Activated T-cell treated with anti-CD3 and anti-CD28 coated beads, Interleukin-2, amount 50 U/mL, for 4 hours (primary cell): Measurements from ENCODE around the gene TRIM46. TPM values are rescaled to one million over a fixed set of nuclear protein-coding genes. Genes with fewer than 3 reads are reported as not detected.
"Not testable (repeated sequence)": the region's sequence is repeated elsewhere in the genome, so short reads cannot be mapped to it uniquely, and the experiment has no call there.

Source experiments
- ATAC-seq, 2 donors: fragments of 200-7000 bp; cut with Tn5 transposase; one replicate each; pipeline ENCODE4 v1.10.0; 2021
- DNase-seq: peaks from one replicate; pipeline ENCODE4 v3.0.0-alpha.2; 2020
- H3K27me3 Mint-ChIP-seq: one replicate; pipeline ENCODE4 v1.8.0; 2021; ENCODE audit warnings: low read depth, mixed read lengths
- H3K36me3 Mint-ChIP-seq: one replicate; pipeline ENCODE4 v1.8.0; 2022; ENCODE audit warnings: mixed read lengths; ENCODE audit not compliant: insufficient read depth
- H3K4me1 Mint-ChIP-seq: one replicate; pipeline ENCODE4 v1.8.0; 2021; ENCODE audit warnings: low read depth, mixed read lengths
- H3K4me3 Mint-ChIP-seq: one replicate; pipeline ENCODE4 v1.8.0; 2021; ENCODE audit warnings: mild to moderate bottlenecking, moderate library complexity, mixed read lengths
- H3K9me3 Mint-ChIP-seq: one replicate; pipeline ENCODE4 v1.8.0; 2021; ENCODE audit warnings: mixed read lengths
- total RNA-seq, 3 donors: library from RNA; stranded (reverse); gene quantifications; one replicate each; pipeline ENCODE4 v1.2.1, GENCODE V29; 2021

Gene TRIM46
- total RNA-seq, 3 donors from 2014 or later: 3.5 to 4.4 (median 3.5) TPM

- ATAC-seq: no peak
- Mint-ChIP-seq H3K36me3 (no peaks in the 10 kb centered on the region), H3K27me3 (peaks cover 10% of the 10 kb centered on the region), H3K9me3 (no peaks in the 10 kb centered on the region), H3K4me3 (no peak overlapping the region), H3K4me1 (peaks cover 49% of the 10 kb centered on the region)
- DNase-seq: no peak
Observed at GRCh38 chr1:155131856-155132255, 41.8 kb upstream of the TRIM46 start.

GRCh38 chr1:155133799-155134281 is 39.8 kb upstream of the TRIM46 start:
- DNase-seq (no peak), ATAC-seq (no peak)
- H3K4me1 Mint-ChIP-seq: peaks cover 54% of the 10 kb centered on the region
- H3K27me3 Mint-ChIP-seq: peaks cover under 1% of the 10 kb centered on the region
- H3K9me3 Mint-ChIP-seq: no peaks in the 10 kb centered on the region
- H3K4me3 Mint-ChIP-seq: no peak overlapping the region
- H3K36me3 Mint-ChIP-seq: peaks cover 7% of the 10 kb centered on the region

- ATAC-seq (no peak), DNase-seq (no peak)
- Mint-ChIP-seq H3K4me1 (peaks cover 51% of the 10 kb centered on the region), H3K9me3 (no peaks in the 10 kb centered on the region), H3K36me3 (peaks cover 8% of the 10 kb centered on the region), H3K27me3 (no peaks in the 10 kb centered on the region), H3K4me3 (peak overlapping the region; percentile 98)
Observed at GRCh38 chr1:155134322-155134721, 39.3 kb upstream of the TRIM46 start.

DNA sequence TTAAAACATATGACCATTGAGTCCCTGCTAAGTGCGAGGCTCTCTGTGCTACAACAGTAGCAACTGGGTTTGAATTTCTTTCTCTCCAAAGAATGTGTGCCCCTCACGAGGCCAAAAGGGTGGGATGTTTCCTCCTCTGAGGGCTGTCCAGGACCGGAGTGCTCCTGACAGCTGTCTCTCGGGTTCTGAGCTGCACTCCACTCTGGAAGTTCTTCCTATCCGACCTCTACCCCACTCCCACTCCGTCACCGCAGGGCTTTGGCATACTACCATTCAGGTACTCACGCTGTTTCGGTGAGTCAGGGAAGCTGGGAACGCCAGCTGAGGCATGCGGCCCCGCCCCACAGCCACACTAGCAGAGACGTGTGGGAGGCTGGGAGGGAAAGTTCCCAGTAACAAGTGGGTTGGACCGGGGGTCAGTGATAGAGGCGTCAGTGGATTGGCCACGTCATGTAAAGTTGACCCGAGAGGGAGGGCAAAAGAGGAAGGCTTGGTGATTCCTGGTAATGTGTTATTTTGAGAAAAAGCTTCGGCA is 38.7 kb upstream of the TRIM46 start:
- H3K9me3 Mint-ChIP-seq: no peaks in the 10 kb centered on the region
- peaks cover 8% of the 10 kb centered on the region for H3K36me3 Mint-ChIP-seq
- H3K4me1 Mint-ChIP-seq: peaks cover 47% of the 10 kb centered on the region
- H3K27me3 Mint-ChIP-seq: no peaks in the 10 kb centered on the region
- ATAC-seq (peak; percentile 42 to 48), DNase-seq (peak; percentile 72)
- peak overlapping the region; percentile 98 for H3K4me3 Mint-ChIP-seq

DNA sequence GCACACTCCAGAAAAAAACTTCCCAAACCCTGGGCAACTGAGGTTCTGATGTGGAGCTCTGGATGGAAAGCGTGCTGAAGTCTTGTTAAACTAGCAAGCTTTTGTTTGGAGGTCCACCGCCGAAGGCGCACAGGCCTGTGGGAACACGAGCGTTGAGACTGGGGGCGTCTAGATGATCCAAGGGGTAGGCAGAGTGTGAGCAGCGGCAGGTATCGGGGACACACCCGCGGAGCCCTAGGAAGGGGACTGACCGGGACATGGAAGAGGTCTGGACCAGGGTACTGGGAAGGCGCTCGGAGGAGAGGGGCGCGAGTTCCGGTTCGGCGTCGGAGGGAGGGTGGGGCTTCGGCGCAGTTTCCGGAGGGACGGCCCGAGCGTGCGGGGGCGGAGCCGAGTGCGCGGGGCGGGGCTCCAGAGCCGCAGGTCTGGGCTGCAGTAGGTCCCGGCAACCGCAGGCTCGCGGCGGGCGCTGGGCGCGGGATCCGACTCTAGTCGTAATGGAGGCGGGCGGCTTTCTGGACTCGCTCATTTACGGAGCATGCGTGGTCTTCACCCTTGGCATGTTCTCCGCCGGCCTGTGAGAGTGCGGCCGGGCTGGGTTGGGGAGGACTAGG is 38.1 kb upstream of the TRIM46 start, which contains the start of gene SLC50A1:
Gene SLC50A1 (plus strand): TSS at position 438 of the 614 bp plus-strand sequence. CDS start 60 bp downstream, at position 498.
- Mint-ChIP-seq H3K4me1 (peaks cover 45% of the 10 kb centered on the region), H3K4me3 (peak within 1 kb of the TSS; percentile 98)
- ATAC-seq: peak; percentile 84 to 85

DNA sequence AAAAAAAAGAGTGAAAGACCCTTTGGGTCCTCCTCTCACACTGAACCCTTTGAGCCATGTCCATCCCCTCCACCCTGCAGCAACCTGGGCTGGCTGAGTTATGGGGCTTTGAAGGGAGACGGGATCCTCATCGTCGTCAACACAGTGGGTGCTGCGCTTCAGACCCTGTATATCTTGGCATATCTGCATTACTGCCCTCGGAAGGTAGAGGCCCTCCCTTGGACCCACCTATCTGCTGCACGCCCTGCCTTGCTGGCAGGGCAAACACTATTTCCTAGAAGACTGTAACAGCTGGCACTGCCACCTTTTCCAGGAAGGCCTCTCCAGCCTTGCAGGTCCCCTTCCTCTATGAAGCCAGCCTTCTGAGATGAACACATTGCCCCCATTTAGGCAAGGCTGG is 36.9 kb upstream of the TRIM46 start:
- Mint-ChIP-seq H3K4me1 (peaks cover 43% of the 10 kb centered on the region), H3K36me3 (peaks cover 8% of the 10 kb centered on the region), H3K27me3 (no peaks in the 10 kb centered on the region), H3K4me3 (peak overlapping the region; percentile 98), H3K9me3 (no peaks in the 10 kb centered on the region)
- ATAC-seq (no peak), DNase-seq (no peak)

More for the DNA sequence above, 38.1 kb upstream of the TRIM46 start, which contains the start of gene SLC50A1:
- Mint-ChIP-seq H3K27me3 (no peaks in the 10 kb centered on the region), H3K9me3 (no peaks in the 10 kb centered on the region), H3K36me3 (peaks cover 8% of the 10 kb centered on the region)
- DNase-seq: peak; percentile 88

- peak overlapping the region; percentile 98 for H3K4me3 Mint-ChIP-seq
- H3K36me3 Mint-ChIP-seq: peaks cover 8% of the 10 kb centered on the region
- DNase-seq (no peak), ATAC-seq (no peak)
- H3K4me1 Mint-ChIP-seq: peaks cover 43% of the 10 kb centered on the region
- no peaks in the 10 kb centered on the region for H3K9me3 Mint-ChIP-seq
- no peaks in the 10 kb centered on the region for H3K27me3 Mint-ChIP-seq
Observed at GRCh38 chr1:155137154-155137949, 36.3 kb upstream of the TRIM46 start.

DNA sequence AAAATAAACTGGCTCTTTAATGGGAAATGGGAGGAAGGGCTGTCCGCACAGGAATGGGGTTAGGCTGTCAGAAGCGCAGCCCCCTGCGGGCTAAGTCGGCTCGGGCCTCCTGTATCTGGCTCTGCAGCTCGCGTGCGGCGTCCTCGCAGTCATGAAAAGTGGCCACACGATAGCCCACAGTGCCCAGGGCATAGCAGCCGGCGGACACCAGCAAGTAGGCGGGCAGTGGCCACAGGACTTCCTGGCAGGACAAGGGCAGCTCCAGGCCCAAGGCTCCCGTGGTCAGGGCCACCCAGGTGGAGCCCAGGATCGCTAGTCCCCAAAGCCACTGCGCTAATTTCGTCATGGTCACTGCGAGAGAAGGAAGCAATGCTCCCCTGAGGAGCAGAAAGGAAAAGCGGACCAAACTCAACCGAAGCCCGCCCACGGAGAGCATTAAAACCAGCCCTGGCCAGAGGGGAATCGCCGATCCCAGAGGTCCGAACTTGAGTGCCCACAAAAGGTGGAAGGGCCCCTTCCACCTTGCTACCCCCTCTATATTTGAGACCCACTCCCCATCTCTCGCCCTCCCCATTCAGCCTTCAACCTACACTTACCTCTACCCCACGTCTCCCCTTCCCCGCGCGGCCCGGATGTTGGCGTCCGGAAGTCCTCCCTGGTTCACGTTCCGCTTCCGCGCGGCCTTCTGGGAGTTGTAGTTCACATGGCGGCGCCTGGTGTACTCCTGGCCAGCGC is 33.6 kb upstream of the TRIM46 start, which contains the start of gene DPM3:
Gene DPM3 (minus strand): TSS at position 637 of the 735 bp plus-strand sequence. CDS start 291 bp downstream, at position 346.
- peak; percentile 83 for DNase-seq
- H3K4me1 Mint-ChIP-seq: peaks cover 37% of the 10 kb centered on the region
- H3K27me3 Mint-ChIP-seq: no peaks in the 10 kb centered on the region
- ATAC-seq: peak; percentile 78 to 79
- peaks cover 8% of the 10 kb centered on the region for H3K36me3 Mint-ChIP-seq
- peak within 1 kb of the TSS; percentile 98 for H3K4me3 Mint-ChIP-seq
- H3K9me3 Mint-ChIP-seq: no peaks in the 10 kb centered on the region

DNA sequence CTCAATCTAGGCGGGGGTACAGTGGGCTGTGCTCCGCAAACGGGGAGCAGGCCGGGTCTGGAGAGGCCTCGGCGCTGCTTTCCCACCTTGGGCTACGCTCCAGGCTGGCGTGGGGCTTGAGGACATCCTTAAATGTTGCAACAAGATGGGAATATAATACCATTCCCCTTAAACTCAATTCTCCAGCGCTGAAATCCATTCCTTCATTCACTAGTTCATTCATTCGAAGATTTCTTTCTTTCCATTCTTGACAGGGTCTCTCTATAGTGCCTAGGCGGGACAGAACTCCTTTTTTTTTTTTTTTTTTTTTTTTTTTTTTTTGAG is 33.1 kb upstream of the TRIM46 start:
- H3K27me3 Mint-ChIP-seq: peaks cover 2% of the 10 kb centered on the region
- peak overlapping the region; percentile 98 for H3K4me3 Mint-ChIP-seq
- DNase-seq (no peak), ATAC-seq (no peak)
- H3K4me1 Mint-ChIP-seq: peaks cover 32% of the 10 kb centered on the region
- H3K36me3 Mint-ChIP-seq: peaks cover 8% of the 10 kb centered on the region
- H3K9me3 Mint-ChIP-seq: no peaks in the 10 kb centered on the region

- Mint-ChIP-seq H3K27me3 (peaks cover 8% of the 10 kb centered on the region), H3K4me3 (no peak overlapping the region), H3K4me1 (peaks cover 29% of the 10 kb centered on the region), H3K36me3 (peaks cover 8% of the 10 kb centered on the region), H3K9me3 (no peaks in the 10 kb centered on the region)
- ATAC-seq (no peak), DNase-seq (no peak)
Observed at GRCh38 chr1:155141749-155142148, 31.9 kb upstream of the TRIM46 start.

DNA sequence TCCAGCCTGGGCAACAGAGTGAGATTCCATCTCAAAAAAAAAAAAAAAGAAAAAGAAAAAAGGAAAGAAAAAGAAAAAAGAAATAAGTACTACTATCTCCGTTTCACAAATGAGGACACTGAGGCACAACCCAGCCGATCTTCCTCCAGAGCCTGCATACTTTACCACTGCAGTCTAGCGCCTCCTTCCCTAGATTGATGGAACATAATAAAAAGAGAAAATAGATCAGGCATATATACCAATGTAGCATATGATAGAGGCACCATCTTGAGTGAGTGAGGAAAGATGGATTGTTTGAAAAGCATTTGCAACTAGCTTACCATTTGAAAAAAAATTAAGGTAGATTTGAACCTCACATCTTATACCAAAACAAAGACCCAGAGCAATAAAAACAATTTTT is 28.2 kb upstream of the TRIM46 start:
- Mint-ChIP-seq H3K27me3 (peaks cover 16% of the 10 kb centered on the region), H3K9me3 (no peaks in the 10 kb centered on the region), H3K36me3 (no peaks in the 10 kb centered on the region), H3K4me3 (no peak overlapping the region), H3K4me1 (peaks cover 11% of the 10 kb centered on the region)
- DNase-seq (no peak), ATAC-seq (no peak)

DNA sequence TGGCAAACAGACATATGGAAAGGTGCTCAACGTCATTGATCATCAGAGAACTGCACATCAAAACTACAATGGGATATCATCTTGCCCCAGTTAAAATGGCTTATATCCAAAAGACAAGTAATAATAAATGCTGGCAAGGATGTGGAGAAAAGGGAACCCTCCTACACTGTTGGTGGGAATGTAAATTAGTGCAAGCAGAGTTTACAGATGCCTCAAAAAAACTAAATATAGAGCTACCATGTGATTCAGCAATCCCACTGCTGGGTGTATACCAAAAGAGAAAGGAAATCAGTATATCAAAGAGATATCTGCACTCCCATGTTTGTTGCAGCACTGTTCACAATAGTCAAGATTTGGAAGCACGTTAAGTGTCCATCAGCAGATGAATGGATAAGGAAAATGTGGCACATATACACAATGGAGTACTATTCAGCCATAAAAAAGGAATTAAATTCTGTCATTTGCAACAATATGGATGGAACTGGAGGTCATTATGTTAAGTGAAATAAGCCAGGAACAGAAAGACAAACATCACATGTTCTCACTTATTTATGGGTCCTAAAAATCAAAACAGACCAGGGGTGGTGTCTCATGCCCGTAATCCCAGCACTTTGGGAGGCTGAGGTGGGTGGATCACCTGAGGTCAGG is 17.5 kb upstream of the TRIM46 start:
- not testable (repeated sequence) for H3K27me3 Mint-ChIP-seq, H3K9me3 Mint-ChIP-seq, ATAC-seq, H3K4me1 Mint-ChIP-seq, H3K4me3 Mint-ChIP-seq, DNase-seq, H3K36me3 Mint-ChIP-seq

DNA sequence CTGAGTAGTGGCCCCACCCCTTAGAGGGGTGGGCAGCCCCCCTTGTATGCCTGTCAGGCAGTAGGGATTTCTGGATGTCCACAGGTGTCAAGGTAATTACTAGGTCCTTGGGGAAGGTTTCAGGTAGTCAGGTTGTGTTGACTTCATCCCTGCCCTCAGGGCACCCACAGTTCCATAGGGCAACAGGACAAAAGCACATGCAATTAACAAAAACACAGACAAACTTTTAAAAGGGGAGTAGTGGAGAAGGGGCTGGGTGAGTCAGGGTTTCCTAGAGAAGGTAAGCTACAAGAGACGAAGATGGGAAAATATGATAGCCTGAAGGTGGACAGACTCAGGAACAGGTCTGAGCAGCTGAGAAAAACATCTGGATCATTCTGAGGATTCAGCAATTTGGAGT is 14.7 kb upstream of the TRIM46 start:
- ATAC-seq (no peak), DNase-seq (no peak)
- Mint-ChIP-seq H3K9me3 (no peaks in the 10 kb centered on the region), H3K27me3 (no peaks in the 10 kb centered on the region), H3K4me3 (no peak overlapping the region), H3K36me3 (no peaks in the 10 kb centered on the region), H3K4me1 (no peaks in the 10 kb centered on the region)

DNA sequence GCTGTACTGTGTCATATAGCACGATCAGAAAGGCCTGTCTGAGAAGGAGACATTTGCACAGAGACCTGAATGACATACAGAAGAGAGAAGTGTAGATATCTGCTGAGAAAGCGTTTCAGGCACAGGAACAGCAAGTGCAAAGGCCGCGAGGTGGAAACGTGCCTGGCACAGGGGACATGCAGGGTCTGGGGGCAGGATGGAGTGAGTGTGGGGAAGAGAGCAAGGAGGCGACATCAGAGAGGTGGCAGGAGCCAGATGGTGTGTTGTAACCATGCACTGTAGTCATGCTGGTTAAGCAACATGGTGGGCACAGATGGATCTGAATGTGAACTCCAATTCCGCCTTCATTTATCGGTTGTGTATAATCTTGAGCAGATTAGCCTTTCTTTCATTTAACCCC is 13.5 kb upstream of the TRIM46 start:
- no peaks in the 10 kb centered on the region for H3K9me3 Mint-ChIP-seq
- H3K4me1 Mint-ChIP-seq: no peaks in the 10 kb centered on the region
- ATAC-seq (no peak), DNase-seq (no peak)
- no peak overlapping the region for H3K4me3 Mint-ChIP-seq
- H3K27me3 Mint-ChIP-seq: no peaks in the 10 kb centered on the region
- no peaks in the 10 kb centered on the region for H3K36me3 Mint-ChIP-seq
